Left ventricle myocardium inferior (tissue), 1 donor: ENCODE data around the gene PRMT2. TPM values are rescaled to one million over a fixed set of nuclear protein-coding genes. Genes with fewer than 3 reads are reported as not detected.

Experiments
- DNase-seq: peaks from one replicate; pipeline ENCODE4 v3.0.0-alpha.2; 2020
- H3K27ac ChIP-seq: fragments of 200-600 bp; replicated peaks from 2 replicates; pipeline ENCODE4 v1.8.0; 2021
- H3K27me3 ChIP-seq: fragments of 200-600 bp; 2 replicates; pipeline ENCODE4 v1.8.0; 2021; ENCODE audit warnings: low read depth
- H3K36me3 ChIP-seq: fragments of 200-600 bp; 2 replicates; pipeline ENCODE4 v1.8.0; 2021
- H3K4me1 ChIP-seq: fragments of 200-600 bp; 2 replicates; pipeline ENCODE4 v1.8.0; 2021
- H3K4me3 ChIP-seq: fragments of 200-600 bp; 2 replicates; pipeline ENCODE4 v1.8.0; 2021; ENCODE audit warnings: mild to moderate bottlenecking, moderate library complexity
- H3K9me3 ChIP-seq: fragments of 200-600 bp; replicated peaks from 2 replicates; pipeline ENCODE4 v1.8.0; 2021
- intact Hi-C: fragments of 100-400 bp; cut with micrococcal nuclease; formaldehyde crosslinking; loops from one replicate; pipeline ENCODE4 v1.11.0; 2022
- total RNA-seq: library from RNA; stranded (reverse); fragmentation: NEBNext Ultra II Directional; extraction: Animal tissue kit (Norgen Biotek cat#: 25700); gene quantifications from one replicate; pipeline ENCODE4 v1.2.1, GENCODE V29; 2021
- TF ChIP-seq, protein P1 (sequence below): fragments of 200-600 bp; IDR thresholded peaks from 2 replicates; pipeline ENCODE4 v1.8.0; 2021; ENCODE audit warnings: antibody characterized with exemption, mild to moderate bottlenecking, borderline replicate concordance
- donor health status: DM: no; HTN: yes; CAD: no; lungs with severe emphysema.

The PRMT2 gene
- total RNA-seq, 1 donor from 2014 or later: 56.4 TPM

DNA sequence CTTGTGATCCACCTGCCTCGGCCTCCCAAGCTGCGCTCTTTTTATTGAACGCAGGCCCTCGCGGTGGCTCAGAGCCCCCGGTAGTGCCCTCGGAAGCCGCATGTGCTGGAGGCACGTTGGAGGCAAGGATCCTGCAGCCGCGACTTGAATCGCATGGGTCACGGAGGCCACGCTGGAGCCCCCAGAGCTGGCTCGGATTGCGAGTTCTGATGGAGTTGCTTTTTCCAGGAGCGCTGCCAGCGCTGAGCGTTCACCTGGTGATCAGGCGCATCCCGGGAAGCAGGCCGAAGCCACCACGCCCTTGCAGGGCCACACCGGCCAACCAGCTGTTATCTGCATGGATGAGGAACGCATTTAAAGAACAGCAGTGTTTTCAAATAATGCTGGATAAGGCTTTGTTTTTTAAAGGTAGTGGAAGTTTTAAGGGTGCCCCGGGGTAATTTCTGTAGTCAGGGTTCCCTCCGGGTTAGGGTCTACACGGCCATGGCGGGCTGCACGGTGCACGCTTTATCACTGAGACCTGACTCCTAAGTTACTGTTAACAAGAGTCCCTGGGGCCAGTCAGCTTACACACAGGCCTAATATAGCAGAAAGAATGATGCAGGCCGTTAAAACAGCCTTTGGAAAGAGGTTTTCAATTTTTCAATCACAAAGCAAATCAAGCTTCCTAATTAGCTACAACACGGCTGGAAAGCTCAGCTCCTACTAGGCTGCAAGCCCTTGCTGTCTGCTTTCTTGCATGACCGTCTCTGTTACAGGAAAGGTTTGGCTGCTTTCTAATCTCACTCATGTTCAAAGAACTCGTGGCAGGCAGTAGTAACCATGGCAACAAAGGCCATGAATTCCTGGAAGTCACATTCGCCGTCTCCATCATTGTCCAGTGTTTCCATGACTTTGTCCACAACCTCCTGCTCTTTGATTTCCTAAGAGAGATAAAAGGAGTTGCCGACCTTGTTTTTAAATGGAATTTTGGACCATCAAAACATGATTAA lies 36.6 kb upstream of the PRMT2 start:
- H3K9me3 ChIP-seq: peaks cover 13% of the 10 kb centered on the region
- intact Hi-C loops: no loop called here
- DNase-seq: no peak
- no peaks in the 10 kb centered on the region for H3K36me3 ChIP-seq
- H3K4me3 ChIP-seq: no peak overlapping the region
- H3K27me3 ChIP-seq: no peaks in the 10 kb centered on the region
- TF ChIP-seq, protein P1, sequence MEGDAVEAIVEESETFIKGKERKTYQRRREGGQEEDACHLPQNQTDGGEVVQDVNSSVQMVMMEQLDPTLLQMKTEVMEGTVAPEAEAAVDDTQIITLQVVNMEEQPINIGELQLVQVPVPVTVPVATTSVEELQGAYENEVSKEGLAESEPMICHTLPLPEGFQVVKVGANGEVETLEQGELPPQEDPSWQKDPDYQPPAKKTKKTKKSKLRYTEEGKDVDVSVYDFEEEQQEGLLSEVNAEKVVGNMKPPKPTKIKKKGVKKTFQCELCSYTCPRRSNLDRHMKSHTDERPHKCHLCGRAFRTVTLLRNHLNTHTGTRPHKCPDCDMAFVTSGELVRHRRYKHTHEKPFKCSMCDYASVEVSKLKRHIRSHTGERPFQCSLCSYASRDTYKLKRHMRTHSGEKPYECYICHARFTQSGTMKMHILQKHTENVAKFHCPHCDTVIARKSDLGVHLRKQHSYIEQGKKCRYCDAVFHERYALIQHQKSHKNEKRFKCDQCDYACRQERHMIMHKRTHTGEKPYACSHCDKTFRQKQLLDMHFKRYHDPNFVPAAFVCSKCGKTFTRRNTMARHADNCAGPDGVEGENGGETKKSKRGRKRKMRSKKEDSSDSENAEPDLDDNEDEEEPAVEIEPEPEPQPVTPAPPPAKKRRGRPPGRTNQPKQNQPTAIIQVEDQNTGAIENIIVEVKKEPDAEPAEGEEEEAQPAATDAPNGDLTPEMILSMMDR: no peak
- peak overlapping the region; percentile 56 for H3K27ac ChIP-seq
- H3K4me1 ChIP-seq: peaks cover 20% of the 10 kb centered on the region

DNA sequence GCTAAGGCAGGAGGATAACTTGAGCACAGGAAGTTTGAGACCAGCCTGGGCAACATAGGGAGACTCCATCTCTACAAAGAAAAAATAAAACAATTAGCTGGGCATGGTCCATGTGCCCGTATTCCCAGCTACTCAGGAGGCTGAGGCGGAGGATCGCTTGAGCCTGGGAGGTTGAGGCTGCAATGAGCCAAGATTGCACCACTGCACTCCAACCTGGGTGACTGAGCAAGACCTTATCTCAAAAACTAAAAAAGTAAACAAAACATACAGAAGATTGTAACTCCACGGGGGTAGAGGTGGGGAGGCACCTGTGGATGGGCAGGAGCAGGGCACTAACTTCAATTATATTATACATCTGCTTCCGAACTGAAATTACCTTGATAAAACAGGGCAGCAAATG lies 35.2 kb upstream of the PRMT2 start:
- intact Hi-C loops: no loop called here
- Histone ChIP-seq H3K27ac (no peak overlapping the region), H3K4me1 (peaks cover 20% of the 10 kb centered on the region), H3K9me3 (no peaks in the 10 kb centered on the region), H3K36me3 (no peaks in the 10 kb centered on the region), H3K4me3 (no peak overlapping the region), H3K27me3 (no peaks in the 10 kb centered on the region)
- TF ChIP-seq, protein P1: no peak
- no peak for DNase-seq

DNA sequence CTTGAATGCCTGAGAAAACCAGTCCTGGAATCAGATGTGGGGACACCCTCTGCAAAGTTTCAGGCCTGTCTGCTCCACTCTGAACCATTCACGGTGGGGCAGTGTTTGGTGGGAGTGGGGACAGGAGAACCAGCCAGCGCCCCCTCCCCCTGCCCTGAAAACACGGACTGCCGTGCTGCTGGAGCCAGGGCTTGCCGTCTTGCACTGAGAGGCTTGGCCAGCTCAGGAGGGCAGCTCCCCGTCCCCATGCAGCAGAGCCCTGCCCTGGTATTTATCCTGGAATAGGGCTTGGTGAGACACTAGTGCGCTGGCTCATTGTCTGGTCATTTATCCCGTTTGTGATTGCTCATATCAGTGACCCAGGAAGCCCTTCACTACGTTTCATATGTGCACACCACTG lies 34.5 kb upstream of the PRMT2 start:
- Histone ChIP-seq H3K4me3 (no peak overlapping the region), H3K27ac (no peak overlapping the region), H3K4me1 (peaks cover 20% of the 10 kb centered on the region), H3K27me3 (no peaks in the 10 kb centered on the region), H3K9me3 (no peaks in the 10 kb centered on the region), H3K36me3 (no peaks in the 10 kb centered on the region)
- no peak for DNase-seq
- intact Hi-C loops: no loop called here
- TF ChIP-seq, protein P1: no peak

DNA sequence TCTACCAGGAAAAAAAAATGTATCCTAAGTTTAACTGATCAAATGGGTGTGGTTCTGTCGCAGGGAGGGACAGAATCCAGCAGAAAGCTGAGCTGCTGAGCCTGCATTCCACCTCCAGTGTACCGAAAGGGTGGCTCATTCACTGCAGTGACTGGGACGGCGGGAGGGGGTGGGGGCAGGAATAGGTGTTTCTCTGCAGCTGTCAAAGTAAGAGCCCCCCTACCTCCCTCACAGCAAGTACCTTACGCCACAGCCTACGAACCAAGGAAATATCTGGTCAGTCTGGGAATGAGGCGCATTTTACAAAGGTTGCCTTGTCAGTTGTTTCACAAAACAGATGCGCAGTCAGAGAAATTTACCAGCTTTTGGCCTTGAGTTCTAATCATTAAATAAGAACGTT lies 32.2 kb upstream of the PRMT2 start:
- TF ChIP-seq, protein P1: no peak
- peaks cover 20% of the 10 kb centered on the region for H3K4me1 ChIP-seq
- H3K27me3 ChIP-seq: no peaks in the 10 kb centered on the region
- intact Hi-C loops: no loop called here
- no peaks in the 10 kb centered on the region for H3K9me3 ChIP-seq
- H3K27ac ChIP-seq: no peak overlapping the region
- no peaks in the 10 kb centered on the region for H3K36me3 ChIP-seq
- no peak for DNase-seq
- H3K4me3 ChIP-seq: no peak overlapping the region

DNA sequence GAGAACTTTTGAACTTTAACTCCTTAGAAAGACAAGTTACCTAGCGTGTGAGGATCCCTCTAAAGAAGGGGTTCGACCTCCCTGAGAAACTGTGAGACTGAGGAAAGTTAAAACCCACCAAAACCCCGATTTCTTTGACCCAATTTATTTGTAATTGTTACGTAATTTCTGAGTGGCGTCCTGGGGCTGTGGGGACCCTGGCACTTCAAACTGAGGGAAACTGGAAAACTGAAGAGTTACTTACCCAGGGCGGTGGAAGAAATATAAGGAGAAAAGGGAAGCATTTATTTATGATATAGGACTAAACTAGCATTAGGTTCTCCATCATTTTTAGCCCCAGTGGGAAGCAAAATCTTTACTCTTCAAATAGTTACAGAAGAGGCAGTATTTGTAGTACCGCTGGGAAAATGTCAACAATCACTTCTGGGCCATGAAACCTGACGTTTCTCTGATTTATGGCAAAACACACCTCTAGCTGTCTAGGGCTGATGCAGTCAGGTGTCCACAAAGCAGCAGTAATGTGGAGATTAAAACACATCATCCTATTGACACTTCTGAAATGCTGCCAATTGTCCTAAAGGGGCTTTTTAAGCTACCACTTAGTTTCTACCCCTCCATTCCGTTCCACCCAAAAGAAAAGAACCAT lies 31.0 kb upstream of the PRMT2 start:
- Histone ChIP-seq H3K36me3 (no peaks in the 10 kb centered on the region), H3K27ac (no peak overlapping the region), H3K4me1 (peaks cover 8% of the 10 kb centered on the region), H3K4me3 (peak overlapping the region; percentile 29), H3K27me3 (no peaks in the 10 kb centered on the region), H3K9me3 (no peaks in the 10 kb centered on the region)
- TF ChIP-seq, protein P1: no peak
- no peak for DNase-seq
- intact Hi-C loops: no loop called here
